Measurements from ENCODE around the gene ARID5B.

DNA sequence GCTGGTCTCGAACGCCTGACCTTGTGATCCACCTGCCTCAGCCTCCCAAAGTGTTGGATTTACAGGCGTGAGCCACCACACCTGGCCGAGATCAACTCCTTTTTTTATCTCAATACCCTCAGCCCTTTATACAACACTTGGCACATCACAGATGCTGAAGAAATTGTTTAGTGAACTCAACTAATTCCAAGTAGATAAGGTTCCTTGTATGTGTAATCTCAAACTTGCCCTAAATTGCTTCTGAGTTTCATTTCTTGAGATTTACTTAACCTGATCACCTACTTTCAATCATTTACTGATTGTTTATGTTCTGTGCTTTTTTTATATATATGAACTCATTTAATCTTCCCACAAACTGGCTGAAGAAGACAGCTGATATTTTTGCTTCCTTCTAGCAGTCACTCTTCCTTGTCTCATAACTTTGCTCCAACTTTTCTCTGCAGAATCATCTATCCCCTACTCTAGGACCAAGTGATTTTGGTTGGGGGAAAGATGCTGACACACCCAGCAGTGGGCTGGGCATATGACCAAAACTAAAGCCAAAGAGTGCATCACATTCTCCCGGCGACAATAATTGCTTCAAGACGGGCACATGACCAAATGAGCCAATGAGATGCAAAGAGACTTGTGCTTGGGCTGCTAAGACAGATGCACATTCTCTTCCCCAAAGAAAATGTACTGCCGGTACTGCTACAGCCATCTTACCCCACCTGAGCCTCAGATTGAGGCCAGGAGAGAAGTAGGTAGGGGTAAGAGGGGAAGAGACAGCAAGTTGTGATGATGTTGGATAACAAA is 40.3 kb upstream of the ARID5B start:
- TF ChIP-seq, protein P1, sequence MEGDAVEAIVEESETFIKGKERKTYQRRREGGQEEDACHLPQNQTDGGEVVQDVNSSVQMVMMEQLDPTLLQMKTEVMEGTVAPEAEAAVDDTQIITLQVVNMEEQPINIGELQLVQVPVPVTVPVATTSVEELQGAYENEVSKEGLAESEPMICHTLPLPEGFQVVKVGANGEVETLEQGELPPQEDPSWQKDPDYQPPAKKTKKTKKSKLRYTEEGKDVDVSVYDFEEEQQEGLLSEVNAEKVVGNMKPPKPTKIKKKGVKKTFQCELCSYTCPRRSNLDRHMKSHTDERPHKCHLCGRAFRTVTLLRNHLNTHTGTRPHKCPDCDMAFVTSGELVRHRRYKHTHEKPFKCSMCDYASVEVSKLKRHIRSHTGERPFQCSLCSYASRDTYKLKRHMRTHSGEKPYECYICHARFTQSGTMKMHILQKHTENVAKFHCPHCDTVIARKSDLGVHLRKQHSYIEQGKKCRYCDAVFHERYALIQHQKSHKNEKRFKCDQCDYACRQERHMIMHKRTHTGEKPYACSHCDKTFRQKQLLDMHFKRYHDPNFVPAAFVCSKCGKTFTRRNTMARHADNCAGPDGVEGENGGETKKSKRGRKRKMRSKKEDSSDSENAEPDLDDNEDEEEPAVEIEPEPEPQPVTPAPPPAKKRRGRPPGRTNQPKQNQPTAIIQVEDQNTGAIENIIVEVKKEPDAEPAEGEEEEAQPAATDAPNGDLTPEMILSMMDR (IDR thresholded peaks at IDR 0.05; ENCODE audit: low read depth, low read length), result no peak
- TF ChIP-seq POLR2A (IDR thresholded peaks at IDR 0.05; ENCODE audit: extremely low read depth, insufficient read length), result no peak
